Fibroblast of lung (primary cell): ENCODE data around the gene AP2A2.
A peak's percentile ranks its signal among the peaks of the same experiment; 100 is the strongest.

ENCODE experiments used
- EZH2 ChIP-seq: IDR thresholded peaks from 2 replicates; pipeline ENCODE4 v1.5.1; 2012; ENCODE audit warnings: low read length, control low read depth, mild to moderate bottlenecking; ENCODE audit errors: missing control alignments
- TF ChIP-seq, protein P1 (sequence below), 2 donors: IDR thresholded peaks in 1 of 2; conservative IDR thresholded peaks in 1 of 2; 1 replicate in 1 of 2; 2 replicates in 1 of 2; pipeline ENCODE4 v1.5.1; 2011 to 2012; ENCODE audit warnings: low read length in 2 of 2, control low read depth in 1 of 2, inconsistent platforms in 1 of 2, low read depth in 1 of 2, mild to moderate bottlenecking in 1 of 2

DNA sequence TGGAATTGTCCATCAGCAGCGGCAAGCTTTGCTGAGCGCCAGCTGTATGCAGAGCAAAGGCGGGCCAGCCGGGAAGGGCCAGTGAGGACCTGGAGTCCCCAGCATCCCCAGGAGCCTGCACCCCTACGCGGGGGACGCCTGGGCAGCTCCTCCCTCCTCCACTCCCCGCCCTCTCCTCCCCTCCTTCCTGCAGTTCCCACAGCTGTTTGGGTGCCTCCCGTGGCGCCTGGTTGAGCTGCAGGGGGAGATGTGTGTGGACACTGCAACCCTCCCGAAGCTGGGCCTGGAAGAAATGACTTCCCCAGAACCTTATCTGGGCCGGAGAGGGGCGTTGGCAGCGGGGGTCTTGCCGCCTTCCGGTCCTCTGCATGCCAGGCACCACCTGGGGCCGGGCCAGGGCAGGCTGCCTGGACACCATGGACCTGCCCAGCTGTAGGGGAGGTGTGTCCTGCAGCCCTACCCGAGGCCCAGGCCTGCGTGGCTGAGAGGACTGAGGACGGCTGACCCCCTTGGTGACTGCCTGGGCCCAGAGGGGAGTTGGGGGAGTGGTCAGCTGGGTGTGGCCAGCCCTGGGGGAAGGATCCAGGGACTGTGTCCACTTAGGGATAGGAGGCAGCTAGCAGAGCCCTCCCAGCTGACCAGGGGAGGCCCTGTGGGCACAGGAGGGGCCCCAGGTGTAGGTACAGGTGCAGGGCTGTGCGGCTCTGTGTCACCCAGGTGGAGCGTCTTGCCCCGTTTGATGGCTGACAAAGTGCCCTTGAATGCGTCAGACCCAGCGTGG lies 127.6 kb downstream of the AP2A2 start:
- TF ChIP-seq, protein P1, sequence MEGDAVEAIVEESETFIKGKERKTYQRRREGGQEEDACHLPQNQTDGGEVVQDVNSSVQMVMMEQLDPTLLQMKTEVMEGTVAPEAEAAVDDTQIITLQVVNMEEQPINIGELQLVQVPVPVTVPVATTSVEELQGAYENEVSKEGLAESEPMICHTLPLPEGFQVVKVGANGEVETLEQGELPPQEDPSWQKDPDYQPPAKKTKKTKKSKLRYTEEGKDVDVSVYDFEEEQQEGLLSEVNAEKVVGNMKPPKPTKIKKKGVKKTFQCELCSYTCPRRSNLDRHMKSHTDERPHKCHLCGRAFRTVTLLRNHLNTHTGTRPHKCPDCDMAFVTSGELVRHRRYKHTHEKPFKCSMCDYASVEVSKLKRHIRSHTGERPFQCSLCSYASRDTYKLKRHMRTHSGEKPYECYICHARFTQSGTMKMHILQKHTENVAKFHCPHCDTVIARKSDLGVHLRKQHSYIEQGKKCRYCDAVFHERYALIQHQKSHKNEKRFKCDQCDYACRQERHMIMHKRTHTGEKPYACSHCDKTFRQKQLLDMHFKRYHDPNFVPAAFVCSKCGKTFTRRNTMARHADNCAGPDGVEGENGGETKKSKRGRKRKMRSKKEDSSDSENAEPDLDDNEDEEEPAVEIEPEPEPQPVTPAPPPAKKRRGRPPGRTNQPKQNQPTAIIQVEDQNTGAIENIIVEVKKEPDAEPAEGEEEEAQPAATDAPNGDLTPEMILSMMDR (conservative IDR thresholded peaks at IDR 0.05 in 1 of 2, IDR thresholded peaks at IDR 0.05 in 1 of 2; ENCODE audit: low read depth in 1 of 2, low read length in 2 of 2): peak in 1 of 2 donors; percentile 4
- TF ChIP-seq EZH2: no peak
